Colonic mucosa (tissue), 4 donors: Measurements from ENCODE around the gene PHF10. TPM values are rescaled to one million over a fixed set of nuclear protein-coding genes. Genes with fewer than 3 reads are reported as not detected.

Experiments used
- DNase-seq: peaks from one replicate; pipeline ENCODE4 v3.0.0-alpha.2; 2020
- H3K27ac ChIP-seq: fragments of 200-600 bp; one replicate; pipeline ENCODE4 v1.8.0; 2021
- H3K27me3 ChIP-seq: fragments of 200-600 bp; one replicate; pipeline ENCODE4 v1.8.0; 2021
- H3K36me3 ChIP-seq: fragments of 200-600 bp; one replicate; pipeline ENCODE4 v1.8.0; 2021
- H3K4me1 ChIP-seq: fragments of 200-600 bp; one replicate; pipeline ENCODE4 v1.8.0; 2021; ENCODE audit warnings: mild to moderate bottlenecking
- H3K4me3 ChIP-seq: fragments of 200-600 bp; one replicate; pipeline ENCODE4 v1.8.0; 2021
- H3K9ac ChIP-seq, 2 donors: one replicate each; pipeline ENCODE4 v1.7.0; 2013; ENCODE audit warnings: control low read depth in 2 of 2, low read depth in 2 of 2, low read length in 2 of 2
- H3K9me3 ChIP-seq: fragments of 200-600 bp; one replicate; pipeline ENCODE4 v1.8.0; 2021
- CTCF ChIP-seq: fragments of 200-600 bp; IDR thresholded peaks from one replicate; pipeline ENCODE4 v1.8.0; 2022; ENCODE audit warnings: antibody characterized with exemption, mild to moderate bottlenecking
- intact Hi-C: fragments of 100-400 bp; cut with DNase I; formaldehyde crosslinking; loops from one replicate; pipeline ENCODE4 v1.14.1; 2022
- total RNA-seq, 2 donors: library from RNA; stranded (reverse); fragmentation: NEBNext Ultra II Directional in 1 of 2; extraction: Animal tissue kit (Norgen Biotek cat#: 25700) in 1 of 2; gene quantifications; one replicate each; pipeline ENCODE4 v1.2.1, GENCODE V29; 2021
- donor health status: healthy.
- donor health status: DM: no; HTN: no; CAD: no.
- donor health status: DM: no; HTN: no; CAD: no.

PHF10 gene
- total RNA-seq, 2 donors from 2014 or later, result 37.5 to 39.6 TPM

- Histone ChIP-seq H3K4me3 (no peak overlapping the region), H3K4me1 (no peaks in the 10 kb centered on the region), H3K27ac (no peak overlapping the region), H3K9me3 (no peaks in the 10 kb centered on the region), H3K27me3 (no peaks in the 10 kb centered on the region), H3K9ac (no peak overlapping the region), H3K36me3 (no peaks in the 10 kb centered on the region)
- no peak for DNase-seq
- TF ChIP-seq CTCF, result no peak
- intact Hi-C loops, result no loop called here
Observed at GRCh38 chr6:169726049-169726400, 1.7 kb upstream of the PHF10 start.

- Histone ChIP-seq H3K36me3 (no peaks in the 10 kb centered on the region), H3K4me1 (no peaks in the 10 kb centered on the region), H3K9me3 (no peaks in the 10 kb centered on the region), H3K27me3 (no peaks in the 10 kb centered on the region), H3K9ac (peak overlapping the region; percentile 70 to 73), H3K4me3 (peak overlapping the region; percentile 72), H3K27ac (peak overlapping the region; percentile 79)
- peak; percentile 60 for DNase-seq
- TF ChIP-seq CTCF, result no peak
- intact Hi-C loops, result no loop called here
Observed at GRCh38 chr6:169725125-169726048, 1.1 kb upstream of the PHF10 start.

GRCh38 chr6:169723991-169724493, 258 bp downstream of the PHF10 start:
- Histone ChIP-seq H3K9ac (peak overlapping the region in 1 of 2 donors; percentile 82), H3K4me3 (no peak overlapping the region), H3K36me3 (no peaks in the 10 kb centered on the region), H3K9me3 (no peaks in the 10 kb centered on the region), H3K27me3 (no peaks in the 10 kb centered on the region), H3K4me1 (no peaks in the 10 kb centered on the region), H3K27ac (no peak overlapping the region)
- TF ChIP-seq CTCF, result no peak
- intact Hi-C loops, result no loop called here
- peak; percentile 22 for DNase-seq

GRCh38 chr6:169723200-169723909, 945 bp downstream of the PHF10 start:
- DNase-seq, result peak; percentile 72
- peak overlapping the region; percentile 79 to 97 for H3K9ac ChIP-seq
- no peaks in the 10 kb centered on the region for H3K4me1 ChIP-seq
- H3K9me3 ChIP-seq, result no peaks in the 10 kb centered on the region
- intact Hi-C loops, result no loop called here
- no peaks in the 10 kb centered on the region for H3K27me3 ChIP-seq
- no peaks in the 10 kb centered on the region for H3K36me3 ChIP-seq
- no peak for TF ChIP-seq CTCF
- peak overlapping the region; percentile 64 for H3K4me3 ChIP-seq
- peak overlapping the region; percentile 90 for H3K27ac ChIP-seq

GRCh38 chr6:169722362-169723199, 1.7 kb downstream of the PHF10 start:
- Histone ChIP-seq H3K9ac (peak overlapping the region; percentile 79 to 97), H3K27ac (peak overlapping the region; percentile 90), H3K9me3 (no peaks in the 10 kb centered on the region), H3K27me3 (no peaks in the 10 kb centered on the region), H3K4me1 (no peaks in the 10 kb centered on the region), H3K4me3 (peak overlapping the region; percentile 64), H3K36me3 (no peaks in the 10 kb centered on the region)
- peak; percentile 51 for DNase-seq
- no peak for TF ChIP-seq CTCF
- intact Hi-C loops, result no loop called here
